Thyroid gland (tissue), 4 donors: Measurements from ENCODE around the gene MAP7D3.

Experiments
- POLR2A ChIP-seq, 2 donors: fragments of 450-650 bp; IDR thresholded peaks; one replicate each; pipeline ENCODE4 v1.6.1; 2017; ENCODE audit warnings: antibody characterized with exemption in 2 of 2, mild to moderate bottlenecking in 2 of 2, moderate library complexity in 1 of 2
- TF ChIP-seq, protein P1 (sequence below), 6 experiments: fragments of 200-600 bp in 3 of 6; fragments of 450-650 bp in 3 of 6; sonication (generic) in 3 of 6; IDR thresholded peaks; one replicate each; pipeline ENCODE4 v1.5.1; 2016 to 2019; ENCODE audit warnings: antibody characterized with exemption in 6 of 6, mild to moderate bottlenecking in 2 of 6, inconsistent platforms in 1 of 6, moderate library complexity in 1 of 6

DNA sequence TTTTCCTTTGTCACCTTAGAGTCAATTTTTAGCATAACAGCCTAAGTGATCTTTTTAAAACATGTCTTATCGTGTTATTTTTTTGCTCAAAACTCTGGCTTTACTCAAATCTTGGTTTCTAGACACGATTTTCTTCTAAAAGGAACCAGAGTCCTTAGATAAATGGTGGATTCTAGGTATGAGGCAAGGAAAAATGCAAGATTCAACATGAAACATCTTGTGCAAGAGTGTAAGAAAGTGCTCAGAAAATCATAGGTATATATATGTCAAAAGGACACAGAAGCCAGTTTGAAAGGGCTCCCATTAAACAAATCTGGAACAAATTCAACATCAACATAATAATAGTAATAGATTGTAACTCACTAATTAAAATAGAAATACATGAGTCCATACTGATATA is 41.5 kb upstream of the MAP7D3 start:
- TF ChIP-seq, protein P1, sequence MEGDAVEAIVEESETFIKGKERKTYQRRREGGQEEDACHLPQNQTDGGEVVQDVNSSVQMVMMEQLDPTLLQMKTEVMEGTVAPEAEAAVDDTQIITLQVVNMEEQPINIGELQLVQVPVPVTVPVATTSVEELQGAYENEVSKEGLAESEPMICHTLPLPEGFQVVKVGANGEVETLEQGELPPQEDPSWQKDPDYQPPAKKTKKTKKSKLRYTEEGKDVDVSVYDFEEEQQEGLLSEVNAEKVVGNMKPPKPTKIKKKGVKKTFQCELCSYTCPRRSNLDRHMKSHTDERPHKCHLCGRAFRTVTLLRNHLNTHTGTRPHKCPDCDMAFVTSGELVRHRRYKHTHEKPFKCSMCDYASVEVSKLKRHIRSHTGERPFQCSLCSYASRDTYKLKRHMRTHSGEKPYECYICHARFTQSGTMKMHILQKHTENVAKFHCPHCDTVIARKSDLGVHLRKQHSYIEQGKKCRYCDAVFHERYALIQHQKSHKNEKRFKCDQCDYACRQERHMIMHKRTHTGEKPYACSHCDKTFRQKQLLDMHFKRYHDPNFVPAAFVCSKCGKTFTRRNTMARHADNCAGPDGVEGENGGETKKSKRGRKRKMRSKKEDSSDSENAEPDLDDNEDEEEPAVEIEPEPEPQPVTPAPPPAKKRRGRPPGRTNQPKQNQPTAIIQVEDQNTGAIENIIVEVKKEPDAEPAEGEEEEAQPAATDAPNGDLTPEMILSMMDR (IDR thresholded peaks at IDR 0.05): no peak
- TF ChIP-seq POLR2A (IDR thresholded peaks at IDR 0.05): no peak
